CD4-positive, CD25-positive, alpha-beta regulatory T cell (primary cell): ENCODE measurements around the gene ENOX2. TPM values are rescaled to one million over a fixed set of nuclear protein-coding genes. Genes with fewer than 3 reads are reported as not detected.

Experiments
- ATAC-seq, 2 donors: fragments of 150-1000 bp; cut with Tn5 transposase; one replicate each; pipeline ENCODE4 v1.10.0; 2021; ENCODE audit warnings: low read depth in 2 of 2, moderate number of reproducible peaks in 2 of 2, moderate library complexity in 1 of 2
- DNase-seq, 3 donors: peaks; one replicate each; pipeline versions ENCODE4 v3.0.0 to v3.0.0-alpha.2; 2012 to 2022; ENCODE audit warnings: mixed read lengths in 1 of 3
- H3K27ac ChIP-seq: one replicate; pipeline ENCODE4 v1.7.0; 2013; ENCODE audit warnings: mild to moderate bottlenecking, low read length; ENCODE audit not compliant: insufficient read depth, poor library complexity, severe bottlenecking
- H3K27me3 ChIP-seq: one replicate; pipeline ENCODE4 v1.7.0; 2013; ENCODE audit warnings: low read length; ENCODE audit not compliant: control insufficient read depth, insufficient read depth
- H3K36me3 ChIP-seq: one replicate; pipeline ENCODE4 v1.7.0; 2013; ENCODE audit warnings: mild to moderate bottlenecking, low read length, moderate library complexity; ENCODE audit not compliant: control insufficient read depth, insufficient read depth
- H3K4me1 ChIP-seq: 2 replicates; pipeline ENCODE4 v1.7.0; 2013; ENCODE audit warnings: mild to moderate bottlenecking, low read length; ENCODE audit not compliant: insufficient read depth, control insufficient read depth, poor library complexity, severe bottlenecking
- H3K4me3 ChIP-seq: one replicate; pipeline ENCODE4 v1.7.0; 2013; ENCODE audit warnings: low read depth, mild to moderate bottlenecking, low read length, moderate library complexity
- H3K9me3 ChIP-seq, 2 experiments: 1 replicate in 1 of 2; 2 replicates in 1 of 2; pipeline ENCODE4 v1.7.0; 2013; ENCODE audit warnings: low read length in 2 of 2, mild to moderate bottlenecking in 1 of 2, moderate library complexity in 1 of 2; ENCODE audit not compliant: control insufficient read depth in 2 of 2
- H3K27ac Mint-ChIP-seq, 3 donors: one replicate each; pipeline ENCODE4 v1.8.0; 2020 to 2022; ENCODE audit warnings: mild to moderate bottlenecking in 3 of 3, mixed read lengths in 3 of 3, moderate library complexity in 2 of 3
- H3K27me3 Mint-ChIP-seq: one replicate; pipeline ENCODE4 v1.8.0; 2022; ENCODE audit warnings: mild to moderate bottlenecking, mixed read lengths
- H3K36me3 Mint-ChIP-seq: one replicate; pipeline ENCODE4 v1.8.0; 2020; ENCODE audit warnings: mixed read lengths
- H3K4me1 Mint-ChIP-seq, 4 donors: one replicate each; pipeline ENCODE4 v1.8.0; 2020 to 2022; ENCODE audit warnings: mixed read lengths in 4 of 4, mild to moderate bottlenecking in 1 of 4
- H3K4me3 Mint-ChIP-seq, 4 donors: one replicate each; pipeline ENCODE4 v1.8.0; 2020 to 2022; ENCODE audit warnings: mild to moderate bottlenecking in 4 of 4, mixed read lengths in 4 of 4, moderate library complexity in 3 of 4
- H3K9me3 Mint-ChIP-seq, 7 donors: one replicate each; pipeline ENCODE4 v1.8.0; 2020 to 2022; ENCODE audit warnings: mixed read lengths in 7 of 7, mild to moderate bottlenecking in 3 of 7, moderate library complexity in 2 of 7
- polyA plus RNA-seq, 4 donors: library from polyadenylated mRNA; unstranded; fragments of 300-500 nt; fragmentation: Illumina TruSeq; gene quantifications; one replicate each; pipeline ENCODE4 v1.2.3, GENCODE V29; 2021
- total RNA-seq: library from RNA; stranded (reverse); gene quantifications from one replicate; pipeline ENCODE4 v1.2.3, GENCODE V29; 2022

ENOX2 gene
- total and polyA plus RNA-seq, 5 donors from 2014 or later: 10.6 to 23.3 (median 20.0) TPM

- no peak overlapping the region for H3K4me3 ChIP-seq
- no peaks in the 10 kb centered on the region for H3K27me3 ChIP-seq
- no peaks in the 10 kb centered on the region for H3K4me1 ChIP-seq
- Mint-ChIP-seq H3K36me3 (no peaks in the 10 kb centered on the region), H3K9me3 (no peaks in the 10 kb centered on the region), H3K27ac (no peak overlapping the region), H3K4me1 (no peaks in the 10 kb centered on the region), H3K4me3 (no peak overlapping the region), H3K27me3 (no peaks in the 10 kb centered on the region)
- no peak for DNase-seq
- H3K36me3 ChIP-seq: no peaks in the 10 kb centered on the region
- H3K27ac ChIP-seq: no peak overlapping the region
- ATAC-seq: no peak
- no peaks in the 10 kb centered on the region for H3K9me3 ChIP-seq
Observed at GRCh38 chrX:130615941-130616340, 287.1 kb downstream of the ENOX2 start.

- no peaks in the 10 kb centered on the region for H3K36me3 ChIP-seq
- H3K27ac ChIP-seq: no peak overlapping the region
- Mint-ChIP-seq H3K9me3 (peaks cover 0 to 5% (median 0%) of the 10 kb centered on the region in 7 donors), H3K36me3 (no peaks in the 10 kb centered on the region), H3K4me3 (no peak overlapping the region), H3K4me1 (no peaks in the 10 kb centered on the region), H3K27ac (no peak overlapping the region), H3K27me3 (no peaks in the 10 kb centered on the region)
- DNase-seq (no peak), ATAC-seq (no peak)
- H3K9me3 ChIP-seq: no peaks in the 10 kb centered on the region
- no peaks in the 10 kb centered on the region for H3K27me3 ChIP-seq
- no peak overlapping the region for H3K4me3 ChIP-seq
- no peaks in the 10 kb centered on the region for H3K4me1 ChIP-seq
Observed at GRCh38 chrX:130607431-130607830, 295.6 kb downstream of the ENOX2 start.

- H3K27me3 ChIP-seq: no peaks in the 10 kb centered on the region
- H3K4me1 ChIP-seq: no peaks in the 10 kb centered on the region
- H3K9me3 ChIP-seq: no peaks in the 10 kb centered on the region
- Mint-ChIP-seq H3K4me1 (no peaks in the 10 kb centered on the region), H3K4me3 (no peak overlapping the region), H3K27ac (no peak overlapping the region), H3K9me3 (peaks cover 0 to 5% (median 0%) of the 10 kb centered on the region in 7 donors), H3K36me3 (no peaks in the 10 kb centered on the region), H3K27me3 (no peaks in the 10 kb centered on the region)
- ATAC-seq (no peak), DNase-seq (no peak)
- no peaks in the 10 kb centered on the region for H3K36me3 ChIP-seq
- H3K27ac ChIP-seq: no peak overlapping the region
- no peak overlapping the region for H3K4me3 ChIP-seq
Observed at GRCh38 chrX:130606425-130606824, 296.6 kb downstream of the ENOX2 start.

- no peaks in the 10 kb centered on the region for H3K9me3 ChIP-seq
- no peaks in the 10 kb centered on the region for H3K4me1 ChIP-seq
- H3K4me1 Mint-ChIP-seq: no peaks in the 10 kb centered on the region
- H3K36me3 ChIP-seq: no peaks in the 10 kb centered on the region
- H3K27ac ChIP-seq: no peak overlapping the region
- DNase-seq (no peak), ATAC-seq (no peak)
- no peak overlapping the region for H3K4me3 ChIP-seq
- H3K27me3 ChIP-seq: no peaks in the 10 kb centered on the region
- H3K36me3 Mint-ChIP-seq: no peaks in the 10 kb centered on the region
- peaks cover 0 to 5% (median 0%) of the 10 kb centered on the region in 7 donors for H3K9me3 Mint-ChIP-seq
- no peak overlapping the region for H3K4me3 Mint-ChIP-seq
- H3K27me3 Mint-ChIP-seq: no peaks in the 10 kb centered on the region
- H3K27ac Mint-ChIP-seq: no peak overlapping the region
Observed at GRCh38 chrX:130604882-130605281, 298.1 kb downstream of the ENOX2 start.

GRCh38 chrX:130594453-130594916, 308.5 kb downstream of the ENOX2 start:
- no peaks in the 10 kb centered on the region for H3K4me1 ChIP-seq
- ATAC-seq (no peak), DNase-seq (no peak)
- H3K27me3 ChIP-seq: no peaks in the 10 kb centered on the region
- no peak overlapping the region for H3K4me3 ChIP-seq
- H3K27me3 Mint-ChIP-seq: peaks cover 9% of the 10 kb centered on the region
- peaks cover 0 to 3% (median 0%) of the 10 kb centered on the region in 7 donors for H3K9me3 Mint-ChIP-seq
- H3K4me1 Mint-ChIP-seq: no peaks in the 10 kb centered on the region
- no peak overlapping the region for H3K27ac Mint-ChIP-seq
- no peaks in the 10 kb centered on the region for H3K9me3 ChIP-seq
- no peaks in the 10 kb centered on the region for H3K36me3 ChIP-seq
- no peak overlapping the region for H3K27ac ChIP-seq
- H3K36me3 Mint-ChIP-seq: no peaks in the 10 kb centered on the region
- no peak overlapping the region for H3K4me3 Mint-ChIP-seq

GRCh38 chrX:130593911-130594310, 309.1 kb downstream of the ENOX2 start:
- no peaks in the 10 kb centered on the region for H3K4me1 ChIP-seq
- no peak for ATAC-seq

GRCh38 chrX:130592204-130592603, 310.8 kb downstream of the ENOX2 start:
- no peak for ATAC-seq
- no peaks in the 10 kb centered on the region for H3K36me3 ChIP-seq
- H3K9me3 Mint-ChIP-seq: peaks cover 0 to 1% (median 0%) of the 10 kb centered on the region in 7 donors
- peaks cover 2% of the 10 kb centered on the region for H3K27me3 ChIP-seq
- H3K27me3 Mint-ChIP-seq: peaks cover 4% of the 10 kb centered on the region
- H3K4me1 ChIP-seq: no peaks in the 10 kb centered on the region
- DNase-seq: no peak
- no peak overlapping the region for H3K27ac ChIP-seq
- H3K27ac Mint-ChIP-seq: no peak overlapping the region
- no peaks in the 10 kb centered on the region for H3K9me3 ChIP-seq
- H3K4me1 Mint-ChIP-seq: no peaks in the 10 kb centered on the region
- H3K4me3 ChIP-seq: no peak overlapping the region
- no peaks in the 10 kb centered on the region for H3K36me3 Mint-ChIP-seq
- H3K4me3 Mint-ChIP-seq: no peak overlapping the region

More at GRCh38 chrX:130593911-130594310, 309.1 kb downstream of the ENOX2 start:
- no peaks in the 10 kb centered on the region for H3K36me3 ChIP-seq
- no peaks in the 10 kb centered on the region for H3K9me3 ChIP-seq
- H3K4me3 ChIP-seq: no peak overlapping the region
- H3K27ac ChIP-seq: no peak overlapping the region
- Mint-ChIP-seq H3K27me3 (peaks cover 9% of the 10 kb centered on the region), H3K36me3 (no peaks in the 10 kb centered on the region), H3K4me3 (no peak overlapping the region), H3K4me1 (no peaks in the 10 kb centered on the region), H3K9me3 (peaks cover 0 to 3% (median 0%) of the 10 kb centered on the region in 7 donors), H3K27ac (no peak overlapping the region)
- H3K27me3 ChIP-seq: no peaks in the 10 kb centered on the region
- DNase-seq: no peak

- Histone ChIP-seq H3K9me3 (no peaks in the 10 kb centered on the region), H3K27ac (no peak overlapping the region), H3K4me3 (no peak overlapping the region), H3K36me3 (no peaks in the 10 kb centered on the region), H3K27me3 (no peaks in the 10 kb centered on the region), H3K4me1 (no peaks in the 10 kb centered on the region)
- Mint-ChIP-seq H3K27me3 (peaks cover 15% of the 10 kb centered on the region), H3K36me3 (no peaks in the 10 kb centered on the region), H3K27ac (no peak overlapping the region), H3K4me1 (no peaks in the 10 kb centered on the region), H3K4me3 (no peak overlapping the region), H3K9me3 (peaks cover 0 to 4% (median 0%) of the 10 kb centered on the region in 7 donors)
- no peak for ATAC-seq
- DNase-seq: no peak
Observed at GRCh38 chrX:130578906-130579305, 324.1 kb downstream of the ENOX2 start.
